Psoas muscle (tissue), 8 donors: ENCODE data around the gene LRRC3B. TPM values are rescaled to one million over a fixed set of nuclear protein-coding genes. Genes with fewer than 3 reads are reported as not detected.

Source experiments
- ATAC-seq, 4 donors: fragments of 200-7000 bp; cut with Tn5 transposase; one replicate each; pipeline ENCODE4 v1.9.1; 2020; ENCODE audit warnings: moderate library complexity in 3 of 4, mild to moderate bottlenecking in 2 of 4
- DNase-seq, 2 donors: peaks; one replicate each; pipeline ENCODE4 v3.0.0-alpha.2; 2020
- H3K27ac ChIP-seq: fragments of 200-600 bp; one replicate; pipeline ENCODE4 v1.8.0; 2022
- H3K27me3 ChIP-seq, 3 donors: fragments of 200-600 bp in 1 of 3; one replicate each; pipeline versions ENCODE4 v1.6.1 to v1.8.0; 2013 to 2022; ENCODE audit warnings: low read length in 2 of 3, mild to moderate bottlenecking in 2 of 3, moderate library complexity in 1 of 3; ENCODE audit not compliant: insufficient read depth in 3 of 3
- H3K36me3 ChIP-seq, 2 donors: fragments of 200-600 bp in 1 of 2; one replicate each; pipeline versions ENCODE4 v1.6.1 to v1.8.0; 2013 to 2022; ENCODE audit warnings: low read depth in 1 of 2, mild to moderate bottlenecking in 1 of 2, moderate library complexity in 1 of 2; ENCODE audit not compliant: insufficient read depth in 1 of 2
- H3K4me1 ChIP-seq: fragments of 200-600 bp; one replicate; pipeline ENCODE4 v1.8.0; 2022
- H3K4me3 ChIP-seq: fragments of 200-600 bp; one replicate; pipeline ENCODE4 v1.8.0; 2022; ENCODE audit warnings: mild to moderate bottlenecking
- H3K9me3 ChIP-seq: fragments of 200-600 bp; one replicate; pipeline ENCODE4 v1.8.0; 2022
- WGBS, 3 donors: extraction: QIAGEN DNeasy Blood & Tissue Kit; methylation state at CpG; one replicate each; pipeline versions ENCODE4 v1.1.6 to v1.1.7; 2013; 5-methylcytosine and 5-hydroxymethylcytosine counted together
- intact Hi-C, 2 donors: fragments of 100-400 bp; cut with DNase I; formaldehyde crosslinking; loops; one replicate each; pipeline versions ENCODE4 v1.11.0 to v1.14.2; 2022
- polyA plus RNA-seq, 3 donors: library from polyadenylated mRNA; stranded (reverse); fragments of 200-250 nt; gene quantifications; one replicate each; pipeline ENCODE4 v1.2.3, GENCODE V29; 2013
- total RNA-seq, 4 donors: library from RNA; stranded (reverse); fragmentation: NEBNext Ultra II Directional in 2 of 4; extraction: Animal tissue kit (Norgen Biotek cat#: 25700) in 2 of 4; gene quantifications; one replicate each; pipeline versions ENCODE4 v1.2.1 to v1.2.4, GENCODE V29; 2021 to 2023
- TF ChIP-seq, protein P1 (sequence below): fragments of 200-600 bp; IDR thresholded peaks from one replicate; pipeline ENCODE4 v1.8.0; 2022; ENCODE audit warnings: antibody characterized with exemption
- donor health status: healthy with polysubstance abuse.
- donor health status: DM: no; HTN: no; CAD: no; lungs with moderate emphysema.
- donor health status: Bipolar disorder and iron deficiency.
- donor health status: healthy.
- donor health status: DM: yes; HTN: yes; CAD: no.
- donor health status: DM: no; HTN: no; CAD: no.
- donor health status: DM: no; HTN: no; CAD: no.
- donor health status: DM: yes; HTN: yes; CAD: no.

The LRRC3B gene
- total and polyA plus RNA-seq, 7 donors = 0.05 to 3.2 (median 1.1) TPM

DNA sequence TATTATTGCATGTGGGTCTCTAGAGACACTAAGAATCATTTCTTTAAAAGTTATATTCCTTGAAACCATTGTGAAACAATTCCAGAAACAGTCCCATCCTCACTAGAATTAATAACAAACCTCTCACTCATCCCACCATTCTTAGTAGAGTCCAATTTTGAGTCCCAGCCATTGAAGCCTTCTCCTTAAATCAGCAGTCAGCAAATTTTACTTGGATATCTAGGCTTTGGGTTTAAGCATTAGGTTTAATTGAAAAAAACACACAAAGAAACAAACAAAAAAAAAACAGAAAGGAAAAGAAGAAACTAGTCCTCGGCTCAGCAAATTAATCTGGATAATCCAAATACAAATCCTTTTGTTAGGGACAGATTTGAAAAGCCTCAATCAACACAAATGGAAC lies 109.3 kb downstream of the LRRC3B start:
- Histone ChIP-seq H3K9me3 (no peaks in the 10 kb centered on the region), H3K27me3 (no peaks in the 10 kb centered on the region), H3K27ac (no peak overlapping the region), H3K4me3 (no peak overlapping the region), H3K36me3 (no peaks in the 10 kb centered on the region), H3K4me1 (no peaks in the 10 kb centered on the region)
- intact Hi-C loops = no loop called here
- ATAC-seq (no peak), DNase-seq (no peak)
- WGBS, 3 donors = 29 to 50% (median 36%) methylated on average over 1 of the region's 1 CpG
- TF ChIP-seq, protein P1, sequence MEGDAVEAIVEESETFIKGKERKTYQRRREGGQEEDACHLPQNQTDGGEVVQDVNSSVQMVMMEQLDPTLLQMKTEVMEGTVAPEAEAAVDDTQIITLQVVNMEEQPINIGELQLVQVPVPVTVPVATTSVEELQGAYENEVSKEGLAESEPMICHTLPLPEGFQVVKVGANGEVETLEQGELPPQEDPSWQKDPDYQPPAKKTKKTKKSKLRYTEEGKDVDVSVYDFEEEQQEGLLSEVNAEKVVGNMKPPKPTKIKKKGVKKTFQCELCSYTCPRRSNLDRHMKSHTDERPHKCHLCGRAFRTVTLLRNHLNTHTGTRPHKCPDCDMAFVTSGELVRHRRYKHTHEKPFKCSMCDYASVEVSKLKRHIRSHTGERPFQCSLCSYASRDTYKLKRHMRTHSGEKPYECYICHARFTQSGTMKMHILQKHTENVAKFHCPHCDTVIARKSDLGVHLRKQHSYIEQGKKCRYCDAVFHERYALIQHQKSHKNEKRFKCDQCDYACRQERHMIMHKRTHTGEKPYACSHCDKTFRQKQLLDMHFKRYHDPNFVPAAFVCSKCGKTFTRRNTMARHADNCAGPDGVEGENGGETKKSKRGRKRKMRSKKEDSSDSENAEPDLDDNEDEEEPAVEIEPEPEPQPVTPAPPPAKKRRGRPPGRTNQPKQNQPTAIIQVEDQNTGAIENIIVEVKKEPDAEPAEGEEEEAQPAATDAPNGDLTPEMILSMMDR = no peak

GRCh38 chr3:26750263-26750662 lies 127.7 kb downstream of the LRRC3B start:
- intact Hi-C loops = no loop called here
- Histone ChIP-seq H3K9me3 (no peaks in the 10 kb centered on the region), H3K27me3 (no peaks in the 10 kb centered on the region), H3K36me3 (no peaks in the 10 kb centered on the region), H3K4me1 (no peaks in the 10 kb centered on the region), H3K27ac (no peak overlapping the region), H3K4me3 (no peak overlapping the region)
- TF ChIP-seq, protein P1 = no peak
- no peak for ATAC-seq
- 79 to 84% (median 81%) methylated on average over 2 of the region's 2 CpGs for WGBS, 3 donors
- DNase-seq = no peak

DNA sequence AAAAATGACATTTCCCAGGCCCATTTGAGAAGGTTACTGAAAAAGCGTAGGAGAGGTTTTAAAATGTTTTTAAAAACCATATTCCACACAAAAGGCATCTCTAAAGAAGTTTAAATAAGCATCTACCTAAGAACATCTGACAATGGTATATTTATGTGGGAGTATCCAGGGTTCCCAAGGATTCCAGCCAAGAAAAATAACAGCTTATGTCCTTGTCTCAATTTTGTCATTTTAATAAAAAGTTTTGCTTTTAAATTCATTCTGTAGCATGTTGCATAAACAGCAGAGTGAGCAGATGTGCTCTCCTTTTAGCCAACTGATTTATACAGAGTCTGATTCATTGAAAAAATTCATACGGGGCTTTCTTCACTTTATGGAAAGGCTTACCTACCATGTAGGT lies 129.9 kb downstream of the LRRC3B start:
- no peaks in the 10 kb centered on the region for H3K27me3 ChIP-seq
- TF ChIP-seq, protein P1 = no peak
- no peaks in the 10 kb centered on the region for H3K9me3 ChIP-seq
- H3K4me3 ChIP-seq = no peak overlapping the region
- 58 to 67% (median 61%) methylated on average over 2 of the region's 2 CpGs for whole genome bisulfite sequencing, 3 donors
- no peak overlapping the region for H3K27ac ChIP-seq
- no peaks in the 10 kb centered on the region for H3K4me1 ChIP-seq
- no peak for DNase-seq
- no peaks in the 10 kb centered on the region for H3K36me3 ChIP-seq
- intact Hi-C loops = no loop called here
- ATAC-seq = no peak

DNA sequence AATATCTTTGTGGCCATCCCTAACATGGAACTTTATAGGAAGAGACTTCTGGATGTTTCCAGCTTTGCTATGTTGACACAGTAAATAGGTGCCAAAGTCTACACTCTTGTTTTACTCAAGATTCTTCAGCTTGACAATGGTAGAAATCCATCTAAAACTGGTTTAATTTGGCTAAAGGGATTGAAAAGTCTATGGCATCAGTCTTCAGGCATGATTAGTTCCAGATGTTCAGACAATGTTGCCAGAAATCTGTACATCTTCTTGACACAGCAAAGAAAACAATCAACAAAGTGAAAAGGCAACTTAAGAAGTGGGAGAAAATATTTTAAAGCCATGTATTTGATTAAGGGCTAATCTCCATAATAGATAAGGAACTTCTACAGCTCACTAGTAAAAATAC lies 130.5 kb downstream of the LRRC3B start:
- H3K27ac ChIP-seq = no peak overlapping the region
- no peaks in the 10 kb centered on the region for H3K9me3 ChIP-seq
- H3K36me3 ChIP-seq = no peaks in the 10 kb centered on the region
- intact Hi-C loops = no loop called here
- no peaks in the 10 kb centered on the region for H3K27me3 ChIP-seq
- H3K4me3 ChIP-seq = no peak overlapping the region
- TF ChIP-seq, protein P1 = no peak
- DNase-seq (no peak), ATAC-seq (no peak)
- H3K4me1 ChIP-seq = no peaks in the 10 kb centered on the region

GRCh38 chr3:26757978-26758377 lies 135.4 kb downstream of the LRRC3B start:
- Histone ChIP-seq H3K9me3 (no peaks in the 10 kb centered on the region), H3K36me3 (no peaks in the 10 kb centered on the region), H3K27ac (no peak overlapping the region), H3K4me1 (no peaks in the 10 kb centered on the region), H3K27me3 (no peaks in the 10 kb centered on the region), H3K4me3 (no peak overlapping the region)
- TF ChIP-seq, protein P1 = no peak
- intact Hi-C loops = no loop called here
- no peak for DNase-seq
- no peak for ATAC-seq
